AG09319 (cell line): ENCODE measurements around the gene DQX1.
A peak's percentile ranks its signal among the peaks of the same experiment; 100 is the strongest.

Source experiments
- DNase-seq: peaks from one replicate; pipeline ENCODE4 v3.0.0-alpha.2; 2010; ENCODE audit warnings: low read depth; ENCODE audit errors: extremely low read depth
- CTCF ChIP-seq: IDR thresholded peaks from 2 replicates; pipeline ENCODE4 v1.5.1; 2011; ENCODE audit warnings: low read depth, mild to moderate bottlenecking, inconsistent platforms, low read length, moderate library complexity

DQX1 gene

GRCh38 chr2:74558284-74559230 lies 32.5 kb upstream of the DQX1 start:
- no peak for TF ChIP-seq CTCF
- no peak for DNase-seq

DNA sequence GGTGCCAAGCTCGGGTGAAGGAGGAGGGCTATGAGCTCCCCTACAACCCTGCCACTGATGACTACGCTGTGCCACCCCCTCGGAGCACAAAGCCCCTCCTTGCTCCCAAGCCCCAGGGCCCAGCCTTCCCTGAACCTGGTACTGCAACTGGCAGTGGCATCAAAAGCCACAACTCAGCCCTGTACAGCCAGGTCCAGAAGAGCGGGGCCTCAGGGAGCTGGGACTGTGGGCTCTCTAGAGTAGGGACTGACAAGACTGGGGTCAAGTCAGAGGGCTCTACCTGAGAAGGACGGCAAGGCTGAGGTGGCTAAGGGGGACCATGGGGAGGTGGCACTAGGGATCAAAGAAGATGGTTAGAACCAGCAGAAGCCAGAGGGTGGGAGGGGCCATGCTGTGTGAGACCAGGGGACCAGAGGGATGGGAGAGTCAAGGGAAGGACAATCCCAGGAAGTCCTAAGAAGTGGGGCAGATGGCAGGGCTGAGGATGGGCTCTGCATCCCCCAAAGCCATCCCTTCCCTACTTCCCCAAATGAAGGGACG lies 30.9 kb upstream of the DQX1 start:
- TF ChIP-seq CTCF, result no peak

GRCh38 chr2:74556159-74556558 lies 30.1 kb upstream of the DQX1 start:
- no peak for DNase-seq

More for the DNA sequence above, 30.9 kb upstream of the DQX1 start:
- no peak for DNase-seq

GRCh38 chr2:74555610-74556103 lies 29.6 kb upstream of the DQX1 start:
- DNase-seq, result no peak
- no peak for TF ChIP-seq CTCF

More at GRCh38 chr2:74556159-74556558, 30.1 kb upstream of the DQX1 start:
- TF ChIP-seq CTCF, result no peak

GRCh38 chr2:74554820-74555531 lies 28.9 kb upstream of the DQX1 start:
- DNase-seq, result no peak
- TF ChIP-seq CTCF, result no peak

GRCh38 chr2:74553892-74554819 lies 28.1 kb upstream of the DQX1 start, which contains the start of the genes DOK1 and LOXL3:
TSS of gene DOK1 (plus strand) at chr2:74554720. CDS start at chr2:74554755, 35 bp downstream.
TSS of gene LOXL3 (minus strand) at chr2:74553942. CDS start at chr2:74552634, 1,308 bp downstream.
- no peak for TF ChIP-seq CTCF
- peak; percentile 85 for DNase-seq
